ENCODE data around the gene CDK5RAP3.
"Not testable (repeated sequence)": the region's sequence is repeated elsewhere in the genome, so short reads cannot be mapped to it uniquely, and the experiment has no call there.

The CDK5RAP3 gene

DNA sequence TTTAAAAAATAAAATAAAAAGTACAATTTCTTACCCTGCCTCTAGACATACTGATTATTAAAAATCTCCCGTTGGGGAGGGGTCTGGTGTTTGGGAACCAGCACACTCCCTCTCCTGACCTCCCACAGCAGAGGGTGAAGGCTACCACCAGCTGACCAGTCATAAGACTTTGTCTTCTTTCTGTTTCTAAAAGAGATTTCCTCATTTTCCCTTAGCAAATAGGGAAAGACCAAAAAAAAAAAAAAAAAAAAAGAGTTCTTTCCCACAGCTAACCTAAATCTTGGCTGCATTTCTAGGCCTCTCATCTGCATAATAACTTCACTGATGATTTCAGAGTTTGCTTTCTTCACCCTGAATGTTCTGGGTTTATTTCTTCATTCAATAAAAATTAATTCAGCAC lies 30.3 kb downstream of the CDK5RAP3 start:
- DNase-seq = no peak

- not testable (repeated sequence) for DNase-seq
Measured at GRCh38 chr17:48001657-48002056, 30.7 kb downstream of the CDK5RAP3 start.

DNA sequence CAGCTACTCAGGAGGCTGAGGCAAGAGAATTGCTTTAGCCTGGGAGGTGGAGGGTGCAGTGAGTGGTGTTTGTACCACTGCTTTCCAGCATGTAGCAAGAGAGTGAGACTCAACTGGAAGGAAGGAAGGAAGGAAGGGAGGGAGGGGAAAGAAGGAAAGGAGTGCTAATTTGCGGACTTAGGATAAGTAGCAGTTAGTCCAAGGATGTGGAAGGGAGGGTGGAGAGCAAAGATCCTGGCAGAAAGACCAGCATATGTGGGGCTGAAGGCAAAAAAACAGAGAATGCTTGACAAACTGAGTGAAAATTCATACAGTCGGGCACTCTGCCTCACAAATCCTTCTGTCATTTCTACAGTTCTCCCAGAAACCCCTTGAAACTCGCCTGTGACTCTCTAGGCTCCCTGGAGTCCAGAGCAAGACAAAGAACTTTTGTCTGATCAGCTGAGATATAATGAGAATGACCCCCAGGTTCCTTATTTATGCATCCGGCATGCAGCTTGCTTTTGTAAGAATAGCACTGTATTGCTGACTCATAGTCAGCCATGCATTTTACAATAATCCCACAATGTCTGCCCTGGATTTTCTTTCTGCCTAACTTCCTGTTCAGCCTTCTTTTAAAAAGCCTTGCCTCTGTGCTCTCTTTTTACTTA lies 31.5 kb downstream of the CDK5RAP3 start:
- DNase-seq = peak; percentile 86 to 88

DNA sequence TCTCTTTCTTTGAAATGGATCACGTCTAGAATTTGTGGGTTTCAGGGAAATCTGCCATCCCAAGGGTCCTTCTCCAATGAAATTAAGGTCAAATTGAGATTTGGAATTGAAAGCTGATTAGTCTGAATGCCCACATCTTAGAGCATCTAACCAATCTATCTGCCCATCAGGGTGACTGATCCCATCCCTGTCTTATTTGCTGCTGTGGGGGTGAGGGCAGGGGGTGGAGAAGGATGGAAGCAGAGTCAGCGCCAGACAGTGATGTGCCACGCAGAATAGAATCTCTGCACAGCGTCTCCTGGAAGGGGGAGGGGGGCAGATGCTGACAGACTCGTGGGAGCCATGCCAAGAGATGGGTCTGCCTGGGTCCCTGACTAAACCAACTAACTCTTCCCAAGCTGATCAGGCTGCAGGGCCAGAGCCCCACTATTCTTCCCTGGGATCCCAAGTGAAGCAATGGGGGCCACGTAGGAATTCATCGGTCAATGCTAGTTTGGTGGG lies 32.1 kb downstream of the CDK5RAP3 start:
- no peak for DNase-seq

GRCh38 chr17:48003417-48004151 lies 32.7 kb downstream of the CDK5RAP3 start:
- DNase-seq = no peak

DNA sequence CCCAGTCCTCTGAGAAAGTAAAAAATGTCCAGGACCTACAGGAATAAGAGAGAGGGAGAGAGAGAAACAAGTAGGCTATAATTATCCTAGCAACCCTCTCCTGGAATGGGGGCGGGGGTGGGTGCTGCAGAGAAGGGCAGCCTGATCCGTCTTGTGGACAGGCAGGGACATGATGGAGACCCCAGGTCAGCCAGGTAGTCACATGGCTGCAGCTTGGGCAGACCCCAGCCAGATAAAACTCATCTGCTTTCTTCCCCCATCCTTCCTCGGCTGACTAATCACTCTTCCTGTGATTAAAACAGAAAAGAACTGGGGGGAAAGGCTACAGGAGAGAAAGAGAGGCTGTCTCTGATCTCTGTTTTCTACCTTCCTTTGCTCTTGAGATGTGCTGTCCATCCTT lies 34.1 kb downstream of the CDK5RAP3 start:
- no peak for DNase-seq

DNA sequence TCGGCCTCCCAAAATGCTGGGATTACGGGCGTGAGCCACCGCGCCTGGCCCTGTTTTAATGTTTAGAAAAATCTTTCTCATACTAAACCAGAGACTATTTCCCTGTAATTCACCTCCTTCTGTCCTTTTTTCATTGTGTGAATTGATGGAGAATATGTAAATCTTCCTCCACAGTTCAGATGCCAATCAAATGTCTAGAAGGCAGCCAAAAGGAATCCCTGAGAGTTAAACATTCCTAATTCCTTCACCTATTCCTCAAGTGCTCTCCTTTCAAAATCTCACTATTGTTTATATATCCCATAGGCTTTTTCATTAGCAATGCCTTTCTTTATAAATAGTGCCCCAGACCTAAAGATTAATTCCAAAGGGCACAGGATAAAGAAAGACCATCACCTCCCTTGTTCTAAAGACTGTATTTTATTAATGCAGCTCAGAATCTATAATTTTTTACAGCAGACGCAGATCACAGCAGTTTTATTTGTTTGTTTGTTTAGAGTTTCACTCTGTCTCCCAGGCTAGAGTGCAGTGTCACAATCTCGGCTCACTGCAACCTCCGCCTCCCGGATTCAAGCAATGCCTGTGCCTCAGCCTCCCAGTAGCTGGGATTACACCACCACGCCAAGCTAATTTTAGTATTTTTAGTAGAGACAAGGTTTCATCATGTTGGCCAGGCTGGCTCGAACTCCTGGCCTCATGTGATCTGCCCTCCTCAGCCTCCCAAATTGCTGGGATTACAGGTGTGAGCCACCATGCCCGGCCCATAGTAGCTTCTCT lies 36.2 kb downstream of the CDK5RAP3 start:
- no peak for DNase-seq

DNA sequence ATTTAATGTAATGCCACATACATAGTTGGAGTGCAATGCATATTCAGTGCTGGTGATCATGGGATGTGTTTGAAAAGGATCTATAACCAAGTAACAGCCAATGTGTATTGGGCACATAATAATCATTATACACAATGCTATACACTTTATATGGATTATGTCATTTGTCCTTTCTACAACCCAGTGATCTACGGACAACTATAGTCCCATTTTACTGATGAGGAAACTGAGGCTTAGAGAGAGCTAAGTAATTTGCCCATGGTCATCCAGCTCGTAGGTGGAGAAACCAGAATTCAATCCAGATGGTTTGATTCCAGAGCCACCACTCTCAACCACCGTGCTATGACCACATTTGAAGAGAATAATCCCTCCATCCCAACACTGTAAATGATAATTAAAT lies 39.3 kb downstream of the CDK5RAP3 start:
- DNase-seq = no peak

DNA sequence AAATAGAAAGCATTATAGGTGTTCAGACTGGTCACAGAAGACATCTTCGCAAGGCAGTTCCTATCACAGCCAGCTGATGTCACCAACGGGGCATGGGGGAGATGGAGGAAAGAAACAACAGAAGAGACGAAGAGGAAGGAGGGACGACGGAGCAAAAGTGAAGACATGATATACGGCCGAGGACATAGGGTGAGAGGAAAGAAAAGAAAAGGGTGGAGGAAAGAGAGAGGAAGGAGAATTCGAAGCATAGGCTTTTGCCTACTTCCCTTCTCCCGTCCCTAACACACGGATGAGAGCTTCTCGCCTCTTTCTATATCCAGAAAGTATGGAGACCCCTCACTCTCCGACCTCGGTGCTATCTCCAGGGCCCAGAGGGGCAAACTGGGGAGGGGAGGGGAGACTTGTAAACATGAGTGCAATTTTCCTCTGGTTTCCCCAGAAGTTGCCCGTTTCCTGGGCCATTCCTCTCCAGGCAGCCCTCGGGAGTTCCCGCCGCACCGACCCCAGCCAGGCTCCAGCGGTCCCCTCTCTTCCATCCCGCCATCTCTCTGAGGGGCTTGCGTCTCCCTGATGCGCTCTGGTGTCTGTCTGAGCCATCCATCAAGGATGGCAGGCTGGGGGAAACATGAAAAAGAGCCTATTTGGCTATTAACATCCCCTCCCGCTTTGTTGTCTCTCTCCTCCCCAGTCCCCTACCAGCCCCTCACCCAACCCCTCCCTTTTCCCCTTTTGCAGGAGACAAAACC lies 40.7 kb downstream of the CDK5RAP3 start:
- DNase-seq = peak; percentile 75 to 87

DNA sequence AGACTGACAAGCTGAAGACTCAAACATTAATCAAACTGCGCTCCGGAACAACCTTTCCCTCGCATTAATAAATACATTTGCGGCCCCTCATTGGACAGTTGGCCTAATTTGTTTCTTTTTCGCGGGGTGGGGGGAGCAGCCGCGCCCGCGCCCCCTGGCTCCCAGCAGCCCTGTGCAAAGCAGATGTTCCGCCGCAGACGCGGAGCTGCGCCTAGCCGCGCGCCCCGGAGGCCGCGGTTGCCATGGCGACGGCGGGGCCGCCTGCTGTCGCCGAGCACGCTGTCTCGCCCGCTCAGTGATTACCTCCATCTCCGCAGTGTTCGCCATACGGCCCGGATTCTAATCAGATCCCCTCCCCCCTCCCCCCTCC lies 41.2 kb downstream of the CDK5RAP3 start:
- peak; percentile 52 to 56 for DNase-seq

- DNase-seq = no peak
Measured at GRCh38 chr17:48012654-48013053, 41.7 kb downstream of the CDK5RAP3 start.

- no peak for DNase-seq
Measured at GRCh38 chr17:48013876-48014594, 43.1 kb downstream of the CDK5RAP3 start.

DNA sequence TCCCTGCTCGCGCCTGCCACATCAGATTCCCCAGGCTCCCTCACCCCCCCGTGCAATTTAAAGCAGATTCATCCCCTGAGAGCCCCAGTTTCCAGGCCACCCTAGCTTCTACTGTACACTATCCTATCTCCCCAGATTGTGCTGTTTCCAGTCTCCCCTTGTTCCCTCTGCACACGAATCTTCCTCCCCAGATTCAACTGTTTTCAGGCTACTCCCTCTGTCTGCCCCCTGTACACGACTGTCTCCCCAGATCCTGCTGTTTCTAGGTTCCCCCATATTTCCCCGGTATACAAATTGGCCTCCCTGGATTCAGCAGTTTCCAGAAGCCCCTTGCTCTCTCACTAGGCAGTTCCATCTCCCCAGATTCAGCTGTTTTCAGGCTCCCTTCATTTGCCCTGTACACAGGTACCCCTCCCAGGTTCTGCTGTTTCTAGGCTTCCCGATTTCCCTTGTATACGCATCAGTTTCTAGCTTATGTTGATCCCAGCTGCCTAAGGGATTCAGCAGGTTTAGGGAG lies 43.7 kb downstream of the CDK5RAP3 start:
- no peak for DNase-seq

DNA sequence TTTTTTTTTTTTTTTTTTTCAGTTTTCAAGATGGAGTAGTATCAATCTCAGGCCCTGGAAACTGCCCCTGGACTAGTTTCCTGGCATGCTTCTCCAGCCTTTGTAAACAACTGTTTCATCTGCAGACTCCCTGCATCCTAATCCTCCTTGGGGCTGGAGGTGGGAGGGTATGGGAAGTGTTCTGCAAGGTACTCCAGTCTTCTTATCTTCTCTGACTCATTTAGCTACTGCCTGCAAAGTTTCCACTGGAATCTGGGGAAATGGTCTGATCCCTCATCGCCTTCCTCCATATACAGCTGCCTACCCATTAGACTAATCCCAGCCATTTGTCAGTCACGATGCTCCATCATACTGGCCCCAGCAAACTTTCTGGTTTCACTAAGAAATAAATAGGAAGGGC lies 45.2 kb downstream of the CDK5RAP3 start:
- DNase-seq = no peak

DNA sequence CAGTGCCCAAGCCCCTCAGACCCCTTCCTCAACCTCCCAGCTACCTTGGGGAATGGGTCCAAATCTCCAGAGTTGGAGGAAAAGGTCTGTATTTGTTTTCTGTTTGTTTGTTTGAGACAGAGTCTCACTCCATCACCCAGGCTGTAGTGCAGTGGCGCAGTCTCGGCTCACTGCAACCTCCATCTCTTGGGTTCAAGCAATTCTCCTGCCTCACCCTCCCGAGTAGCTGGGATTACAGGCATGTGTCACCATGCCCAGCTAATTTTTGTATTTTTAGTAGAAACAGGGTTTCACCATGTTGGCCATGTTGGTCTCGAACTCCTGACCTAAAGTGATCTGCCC lies 46.9 kb downstream of the CDK5RAP3 start:
- DNase-seq = not testable (repeated sequence)

- DNase-seq = no peak
Measured at GRCh38 chr17:48021934-48022333, 51.0 kb downstream of the CDK5RAP3 start.

DNA sequence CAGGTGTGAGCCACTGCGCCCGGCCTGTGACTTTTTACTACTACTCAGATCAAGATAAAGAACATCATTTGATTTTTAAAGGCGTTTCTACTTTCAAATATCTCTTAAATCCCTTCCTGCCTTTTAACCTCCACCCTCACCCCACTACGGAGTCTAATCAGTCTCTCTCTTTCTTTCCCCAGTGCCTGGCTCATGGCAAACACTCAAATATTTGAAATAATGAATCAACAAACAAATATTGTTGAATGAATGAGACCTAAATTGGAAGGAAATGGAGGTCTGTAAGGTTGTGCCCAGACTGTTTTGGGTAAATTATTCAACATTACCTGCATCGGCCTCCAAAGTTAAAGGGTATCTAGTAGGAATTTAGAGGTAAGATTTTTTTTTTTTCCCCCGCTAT lies 52.0 kb downstream of the CDK5RAP3 start:
- DNase-seq = no peak

- DNase-seq = peak; percentile 48 to 52
Measured at GRCh38 chr17:48023400-48024148, 52.7 kb downstream of the CDK5RAP3 start.

DNA sequence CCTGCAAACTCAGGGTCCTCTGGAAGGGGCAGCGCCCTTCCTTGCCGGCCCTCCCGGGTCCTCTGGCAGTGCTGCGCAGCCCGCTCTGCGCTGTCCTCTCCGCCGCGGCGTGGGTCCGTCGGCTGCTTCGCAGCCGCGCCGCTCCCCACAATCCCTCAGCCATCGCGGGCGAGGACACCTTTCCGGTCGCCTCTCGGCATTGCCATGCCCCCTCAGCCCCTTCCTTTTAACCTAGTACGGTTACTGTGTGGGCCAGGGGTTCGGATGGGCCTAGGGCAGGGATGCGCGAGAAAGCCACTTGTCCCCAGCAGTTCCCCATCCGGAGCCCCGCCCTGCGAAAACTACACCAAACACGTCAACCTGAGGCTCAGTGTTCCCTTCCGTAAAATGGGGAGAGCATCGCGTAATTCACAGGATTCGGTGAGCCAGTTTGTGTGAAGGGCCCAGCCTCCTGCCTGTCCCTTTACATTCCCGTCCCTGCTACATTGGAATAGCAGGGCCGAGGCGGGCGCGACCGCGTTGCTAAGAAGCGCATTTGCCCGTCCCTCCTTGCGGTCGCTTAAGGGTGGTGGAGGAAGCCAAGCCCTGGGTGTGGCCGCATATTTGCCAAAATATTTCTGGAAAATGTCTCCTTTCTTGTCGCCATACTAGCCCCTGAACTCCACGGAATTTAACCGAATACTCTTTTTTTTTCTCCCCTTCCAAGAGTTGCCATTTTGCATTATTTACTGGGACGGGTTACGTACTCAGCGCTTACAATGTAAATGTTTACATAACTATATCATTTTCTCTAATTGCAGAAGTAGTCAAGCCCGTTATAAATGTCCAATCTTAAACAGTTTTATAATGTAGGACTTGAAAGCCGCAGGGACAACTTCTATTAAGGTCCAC lies 53.5 kb downstream of the CDK5RAP3 start:
- DNase-seq = peak in 1 of 2 experiments; percentile 77

All from Kasumi-1 (cell line).